Raji (cell line): ENCODE data around the gene NINJ2.

Experiments
- POLR2A ChIP-seq: IDR thresholded peaks from 2 replicates; pipeline ENCODE4 v1.6.1; 2011; ENCODE audit warnings: low read depth, low read length, control low read depth; ENCODE audit not compliant: insufficient read depth

NINJ2 gene

GRCh38 chr12:663293-663871, at the start of gene NINJ2:
Gene NINJ2 (minus strand): TSS chr12:663445. CDS start chr12:663360, 85 bp downstream.
- TF ChIP-seq POLR2A, result no peak

- no peak for TF ChIP-seq POLR2A
Measured at GRCh38 chr12:712172-712863, 49.1 kb upstream of the NINJ2 start.

- no peak for TF ChIP-seq POLR2A
Measured at GRCh38 chr12:709455-710020, 46.3 kb upstream of the NINJ2 start.

DNA sequence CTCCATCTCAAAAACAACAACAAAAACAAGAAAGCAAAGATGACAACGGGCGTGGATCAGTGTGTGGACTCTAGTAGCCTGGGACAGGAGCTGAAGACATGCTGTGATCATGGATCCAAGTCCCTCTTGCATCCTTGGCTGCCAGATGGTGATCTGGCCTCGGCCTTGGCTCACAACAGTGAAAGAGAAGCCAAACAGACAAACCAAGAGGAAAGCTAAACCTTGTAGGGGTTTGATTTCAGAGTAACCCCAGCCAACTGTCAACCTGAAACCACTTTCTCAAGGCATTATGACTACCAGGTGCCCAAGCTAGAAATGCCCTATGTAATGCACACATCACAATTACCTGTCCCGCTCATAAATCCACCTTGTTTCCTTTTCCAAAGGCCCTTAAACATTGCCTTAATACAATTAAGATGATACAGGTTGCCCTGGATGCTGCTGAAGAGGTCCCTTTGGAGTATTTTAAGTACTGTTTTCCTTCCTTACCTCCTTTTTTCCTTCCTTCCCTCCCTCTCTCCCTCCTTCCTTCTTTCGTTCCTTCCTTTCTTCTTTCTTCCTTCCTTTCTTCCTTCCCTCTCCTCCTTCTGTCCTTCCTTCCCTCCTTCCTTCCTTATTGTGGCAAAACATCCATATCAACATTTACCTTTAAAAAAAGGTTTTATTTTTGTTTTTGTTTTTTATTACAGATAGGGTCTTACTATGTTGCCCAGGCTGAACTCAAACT, 41.4 kb upstream of the NINJ2 start:
- no peak for TF ChIP-seq POLR2A

- TF ChIP-seq POLR2A, result no peak
Measured at GRCh38 chr12:701896-702539, 38.8 kb upstream of the NINJ2 start.

GRCh38 chr12:700016-700415, 36.8 kb upstream of the NINJ2 start:
- TF ChIP-seq POLR2A, result no peak

GRCh38 chr12:697481-697880, 34.2 kb upstream of the NINJ2 start:
- TF ChIP-seq POLR2A, result no peak

GRCh38 chr12:694734-695503, 31.7 kb upstream of the NINJ2 start:
- TF ChIP-seq POLR2A, result no peak

DNA sequence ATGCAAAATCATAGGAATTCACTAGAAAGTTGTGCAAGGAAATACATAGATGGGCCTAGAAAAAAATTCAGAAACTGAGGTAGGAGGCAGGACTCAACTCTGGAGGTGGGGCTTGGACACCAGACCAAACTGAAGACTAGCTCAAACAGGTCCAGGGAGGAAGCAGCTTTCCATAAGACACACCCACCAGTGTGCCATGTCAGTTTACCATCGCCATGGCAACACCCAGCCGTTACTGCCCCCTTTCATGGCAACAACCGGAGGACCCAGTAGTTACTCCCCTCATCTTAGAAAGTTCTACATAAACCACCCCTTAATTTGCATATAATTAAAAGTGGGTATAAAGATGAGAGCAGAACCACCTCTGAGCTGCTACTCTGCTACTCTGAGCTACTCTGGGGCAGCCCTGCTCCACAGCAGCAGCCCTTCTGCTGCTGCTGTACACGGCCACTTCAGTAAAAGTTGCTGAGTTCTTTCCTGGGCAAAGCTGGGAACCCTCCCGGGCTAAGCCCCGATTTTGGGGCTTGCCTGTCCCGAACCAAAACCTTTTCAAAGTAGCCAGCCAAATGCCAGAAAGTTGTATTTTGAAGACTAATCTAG, 30.8 kb upstream of the NINJ2 start:
- no peak for TF ChIP-seq POLR2A

GRCh38 chr12:692274-692673, 29.0 kb upstream of the NINJ2 start:
- no peak for TF ChIP-seq POLR2A

DNA sequence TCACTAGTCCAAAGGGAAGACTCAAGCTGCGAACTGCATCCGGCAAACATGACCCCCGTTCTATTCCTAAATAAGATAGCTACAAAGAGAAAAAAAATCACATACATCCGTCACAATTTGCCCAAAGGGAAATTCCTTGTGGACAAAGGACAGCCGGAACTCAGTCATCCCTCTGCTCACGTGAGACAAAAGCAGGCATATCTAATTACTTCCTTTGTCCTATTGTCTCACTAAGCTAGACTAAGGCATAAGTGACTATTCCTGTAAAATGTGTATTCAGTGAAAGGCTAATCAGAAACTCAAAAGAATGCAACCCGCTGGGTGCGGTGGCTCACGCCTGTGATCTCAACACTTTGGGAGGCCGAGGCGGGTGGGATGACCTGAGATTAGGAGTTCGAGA, 27.2 kb upstream of the NINJ2 start:
- TF ChIP-seq POLR2A, result no peak

GRCh38 chr12:685388-685787, 22.1 kb upstream of the NINJ2 start:
- peak; percentile 64 for TF ChIP-seq POLR2A

DNA sequence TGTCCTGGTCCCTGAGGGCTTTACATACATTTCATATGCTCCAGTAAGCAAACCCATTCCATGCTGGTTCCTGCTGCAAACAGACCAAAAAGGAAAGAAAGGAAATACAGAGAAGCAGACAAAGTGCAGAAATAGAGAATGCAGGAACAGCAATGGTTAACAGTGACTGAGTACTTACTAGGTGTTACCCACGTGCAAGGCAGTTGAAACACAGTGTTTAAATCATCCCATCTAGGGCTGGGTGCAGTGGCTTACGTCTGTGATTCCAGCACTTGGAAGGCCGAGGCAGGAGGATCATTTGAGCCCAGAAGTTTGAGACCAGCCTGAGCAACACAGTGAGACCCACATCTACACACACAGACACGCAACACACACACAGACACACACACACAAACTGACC, 21.2 kb upstream of the NINJ2 start:
- no peak for TF ChIP-seq POLR2A

GRCh38 chr12:681568-682256, 18.5 kb upstream of the NINJ2 start:
- no peak for TF ChIP-seq POLR2A
